HCT116 (cell line): Measurements from ENCODE around the gene CERS3. TPM values are rescaled to one million over a fixed set of nuclear protein-coding genes. Genes with fewer than 3 reads are reported as not detected.

Source experiments
- ATAC-seq: fragments of 200-7000 bp; cut with Tn5 transposase; 2 replicates; pipeline ENCODE4 v1.9.1; 2020; ENCODE audit warnings: mild to moderate bottlenecking, moderate library complexity
- BruUV-seq: library from RNA; stranded (reverse); fragments of 400-500 nt; replicated peaks from 2 replicates; lab custom pipeline; 2021; lab: Mats Ljungman, UMichigan
- CTCF ChIA-PET: fragments of 300-600 bp; sonication (Branson Sonifier 250); formaldehyde crosslinking; loops from one replicate; lab custom pipeline; 2021; ENCODE audit warnings: antibody characterized with exemption; lab: Charles Lee
- POLR2A ChIA-PET: fragments of 300-600, 350-600 bp; sonication (Branson Sonifier 250); formaldehyde crosslinking; loops from one replicate; lab custom pipeline; 2021; ENCODE audit warnings: antibody characterized with exemption; lab: Charles Lee
- RAD21 ChIA-PET, 2 experiments: fragments of 300-600 bp; sonication (Branson Sonifier 250); formaldehyde crosslinking; loops; one replicate each; lab custom pipeline; 2023; ENCODE audit warnings: low total read pairs in 2 of 2; ENCODE audit not compliant: uncharacterized antibody in 2 of 2, unreplicated experiment in 2 of 2, low non-redundant PET in 1 of 2; lab: Charles Lee
- DNase-seq: peaks from one replicate; pipeline ENCODE4 v3.0.0-alpha.2; 2010; ENCODE audit warnings: low read depth, low spot score
- H2AFZ ChIP-seq: fragments of 200-600 bp; shearing (Covaris generic), sonication (generic); 2 replicates; pipeline ENCODE4 v1.6.1; 2017; ENCODE audit warnings: low read depth, mixed run types, mixed read lengths, antibody characterized with exemption, low read length; ENCODE audit not compliant: poor library complexity, severe bottlenecking
- H3K27ac ChIP-seq: 2 replicates; pipeline ENCODE4 v1.5.1; 2012; ENCODE audit warnings: low read depth, low read length
- H3K27me3 ChIP-seq: fragments of 200-600 bp; sonication (generic); 2 replicates; pipeline ENCODE4 v1.6.1; 2016; ENCODE audit warnings: mixed run types, low read length, mixed read lengths; ENCODE audit not compliant: insufficient read depth
- H3K36me3 ChIP-seq, 2 experiments: fragments of 200-500 bp in 1 of 2; fragments of 200-600 bp in 1 of 2; sonication (Bioruptor generic) in 1 of 2; sonication (generic) in 1 of 2; 2 replicates each; pipeline versions ENCODE4 v1.5.1 to v1.6.1; 2014 to 2016; ENCODE audit warnings: low read length in 2 of 2, inconsistent platforms in 1 of 2, mixed read lengths in 1 of 2, mixed run types in 1 of 2; ENCODE audit not compliant: insufficient read depth in 2 of 2, control insufficient read depth in 1 of 2
- H3K4me1 ChIP-seq, 2 experiments: fragments of 200-600 bp in 1 of 2; sonication (generic) in 1 of 2; 2 replicates each; pipeline versions ENCODE4 v1.5.1 to v1.6.1; 2012 to 2017; ENCODE audit warnings: low read length in 2 of 2, inconsistent platforms in 1 of 2, mild to moderate bottlenecking in 1 of 2, mixed read lengths in 1 of 2, mixed run types in 1 of 2, moderate library complexity in 1 of 2; ENCODE audit not compliant: insufficient read depth in 2 of 2, control insufficient read depth in 1 of 2
- H3K4me2 ChIP-seq: fragments of 200-600 bp; sonication (generic); 2 replicates; pipeline ENCODE4 v1.6.1; 2017; ENCODE audit warnings: mixed run types, low read length, mixed read lengths
- H3K4me3 ChIP-seq, 2 experiments: fragments of 200-600 bp in 1 of 2; sonication (generic) in 1 of 2; replicated peaks in 1 of 2; 2 replicates each; pipeline ENCODE4 v1.5.1; 2011 to 2016; ENCODE audit warnings: low read length in 2 of 2, control low read depth in 1 of 2, low read depth in 1 of 2, mild to moderate bottlenecking in 1 of 2, mixed read lengths in 1 of 2, mixed run types in 1 of 2
- H3K79me2 ChIP-seq: fragments of 200-600 bp; sonication (generic); 2 replicates; pipeline ENCODE4 v1.6.1; 2017; ENCODE audit warnings: mild to moderate bottlenecking, mixed run types, low read length, moderate library complexity, mixed read lengths; ENCODE audit not compliant: insufficient read depth
- H3K9ac ChIP-seq: fragments of 200-600 bp; sonication (generic); 2 replicates; pipeline ENCODE4 v1.6.1; 2016; ENCODE audit warnings: low read length, mixed read lengths
- H3K9me2 ChIP-seq: fragments of 200-600 bp; sonication (generic), shearing (Covaris generic); 2 replicates; pipeline ENCODE4 v1.6.1; 2017; ENCODE audit warnings: mixed run types, mild to moderate bottlenecking, moderate library complexity; ENCODE audit not compliant: insufficient read depth
- H3K9me3 ChIP-seq, 2 experiments: fragments of 200-500 bp in 1 of 2; fragments of 200-600 bp in 1 of 2; sonication (Bioruptor generic) in 1 of 2; sonication (generic) in 1 of 2; 2 replicates each; pipeline ENCODE4 v1.6.1; 2014 to 2017; ENCODE audit warnings: low read length in 2 of 2, mixed read lengths in 2 of 2, inconsistent platforms in 1 of 2, low read depth in 1 of 2, mild to moderate bottlenecking in 1 of 2, mixed run types in 1 of 2, moderate library complexity in 1 of 2; ENCODE audit not compliant: control insufficient read depth in 1 of 2, insufficient read depth in 1 of 2
- H4K20me1 ChIP-seq: fragments of 200-600 bp; sonication (generic), shearing (Covaris generic); 2 replicates; pipeline ENCODE4 v1.6.1; 2017; ENCODE audit warnings: mixed run types, mild to moderate bottlenecking, moderate library complexity; ENCODE audit not compliant: insufficient read depth
- CBX3 ChIP-seq: IDR thresholded peaks from 2 replicates; pipeline ENCODE4 v1.6.1; 2012; ENCODE audit warnings: low read depth
- CEBPB ChIP-seq: IDR thresholded peaks from 2 replicates; pipeline ENCODE4 v1.6.1; 2012; ENCODE audit warnings: low read depth
- EGR1 ChIP-seq: IDR thresholded peaks from 2 replicates; pipeline ENCODE4 v1.6.1; 2012; ENCODE audit warnings: low read depth
- ELF1 ChIP-seq: IDR thresholded peaks from 2 replicates; pipeline ENCODE4 v1.6.1; 2012; ENCODE audit warnings: low read depth, borderline replicate concordance
- EZH2 ChIP-seq: fragments of 200-600 bp; sonication (generic); IDR thresholded peaks from 2 replicates; pipeline ENCODE4 v1.6.1; 2017; ENCODE audit warnings: antibody characterized with exemption, mixed run types
- EZH2phosphoT487 ChIP-seq: fragments of 200-600 bp; IDR thresholded peaks from 2 replicates; pipeline ENCODE4 v1.6.1; 2018; ENCODE audit warnings: antibody characterized with exemption, borderline replicate concordance
- FOSL1 ChIP-seq: IDR thresholded peaks from 2 replicates; pipeline ENCODE4 v1.6.1; 2012; ENCODE audit warnings: low read depth
- JUND ChIP-seq: IDR thresholded peaks from 2 replicates; pipeline ENCODE4 v1.6.1; 2012
- POLR2A ChIP-seq: IDR thresholded peaks from 2 replicates; pipeline ENCODE4 v1.7.0; 2011; ENCODE audit warnings: borderline replicate concordance; ENCODE audit not compliant: insufficient read depth, insufficient read length; ENCODE audit errors: extremely low read depth
- SIN3A ChIP-seq: IDR thresholded peaks from 2 replicates; pipeline ENCODE4 v1.6.1; 2012; ENCODE audit warnings: low read depth
- SRF ChIP-seq: IDR thresholded peaks from 2 replicates; pipeline ENCODE4 v1.6.1; 2012; ENCODE audit warnings: low read depth
- TCF7L2 ChIP-seq: IDR thresholded peaks from 2 replicates; pipeline ENCODE4 v1.7.0; 2011; ENCODE audit warnings: borderline replicate concordance, inconsistent platforms; ENCODE audit not compliant: insufficient read depth, insufficient read length; ENCODE audit errors: extremely low read depth
- YY1 ChIP-seq: IDR thresholded peaks from 2 replicates; pipeline ENCODE4 v1.6.1; 2011; ENCODE audit warnings: low read length, low read depth, moderate library complexity, mild to moderate bottlenecking; ENCODE audit not compliant: insufficient replicate concordance; ENCODE audit errors: extremely low read depth
- ZFX ChIP-seq: fragments of 450-650 bp; IDR thresholded peaks from 2 replicates; pipeline ENCODE4 v1.6.1; 2017
- ZNF274 ChIP-seq: fragments of 200-500 bp; sonication (Bioruptor generic); IDR thresholded peaks from 2 replicates; pipeline ENCODE4 v1.6.1; 2014; ENCODE audit warnings: mild to moderate bottlenecking, low read depth, low read length, inconsistent platforms
- intact Hi-C: fragments of 100-400 bp; cut with micrococcal nuclease; formaldehyde crosslinking; loops from 2 replicates; pipeline ENCODE4 v1.10.0; 2022
- total RNA-seq: library from RNA; stranded (reverse); gene quantifications from one replicate; pipeline ENCODE4 v1.2.1, GENCODE V29; 2021; ENCODE audit not compliant: unreplicated experiment
- TF ChIP-seq, protein P1 (sequence below): IDR thresholded peaks from 2 replicates; pipeline ENCODE4 v1.6.1; 2011; ENCODE audit warnings: mild to moderate bottlenecking, low read length, moderate library complexity; ENCODE audit not compliant: insufficient replicate concordance; ENCODE audit errors: extremely low read depth
- TF ChIP-seq, protein P2 (sequence below): IDR thresholded peaks from 2 replicates; pipeline ENCODE4 v1.6.1; 2012
- TF ChIP-seq, protein P3 (sequence below), 3 experiments: fragments of 200-600 bp in 1 of 3; sonication (generic) in 1 of 3; IDR thresholded peaks in 2 of 3; conservative IDR thresholded peaks in 1 of 3; 2 replicates each; pipeline ENCODE4 v1.5.1; 2012 to 2017; ENCODE audit warnings: low read depth in 2 of 3, low read length in 2 of 3, antibody characterized with exemption in 1 of 3, borderline replicate concordance in 1 of 3, control low read depth in 1 of 3, mild to moderate bottlenecking in 1 of 3, mixed read lengths in 1 of 3, mixed run types in 1 of 3, moderate library complexity in 1 of 3; ENCODE audit not compliant: insufficient read depth in 1 of 3

The CERS3 gene
- total RNA-seq, 1 experiment from 2014 or later = not detected

DNA sequence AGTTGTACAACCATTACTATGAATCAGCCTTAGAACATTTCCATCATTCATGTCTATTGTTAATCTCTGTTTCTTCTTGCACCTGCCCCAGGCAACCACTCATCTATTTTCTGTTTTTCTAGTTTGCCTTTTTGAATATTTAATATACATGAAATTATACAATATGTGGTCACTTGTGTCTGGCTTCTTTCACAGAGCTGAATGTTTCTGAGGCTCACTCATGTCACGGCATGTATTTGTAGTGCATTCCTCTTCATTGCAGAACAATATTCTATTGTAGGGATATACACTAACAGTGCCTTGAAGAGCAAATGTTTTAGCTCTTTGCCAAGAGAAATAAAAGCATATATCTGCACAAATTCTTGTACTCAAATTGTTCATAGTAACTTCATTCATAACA, 32.9 kb downstream of the CERS3 start:
- H3K27ac ChIP-seq = no peak overlapping the region
- RAD21 ChIA-PET = no interaction called here
- no TSS peak for BruUV-seq
- H3K4me3 ChIP-seq = no peak overlapping the region
- H3K9me2 ChIP-seq = no peaks in the 10 kb centered on the region
- no peaks in the 10 kb centered on the region for H3K79me2 ChIP-seq
- H3K27me3 ChIP-seq = peaks cover 28% of the 10 kb centered on the region
- POLR2A ChIA-PET = no interaction called here
- H3K36me3 ChIP-seq = no peaks in the 10 kb centered on the region
- TF ChIP-seq JUND = no peak
- TF ChIP-seq ZNF274 = no peak
- TF ChIP-seq CEBPB = no peak
- TF ChIP-seq, protein P1, sequence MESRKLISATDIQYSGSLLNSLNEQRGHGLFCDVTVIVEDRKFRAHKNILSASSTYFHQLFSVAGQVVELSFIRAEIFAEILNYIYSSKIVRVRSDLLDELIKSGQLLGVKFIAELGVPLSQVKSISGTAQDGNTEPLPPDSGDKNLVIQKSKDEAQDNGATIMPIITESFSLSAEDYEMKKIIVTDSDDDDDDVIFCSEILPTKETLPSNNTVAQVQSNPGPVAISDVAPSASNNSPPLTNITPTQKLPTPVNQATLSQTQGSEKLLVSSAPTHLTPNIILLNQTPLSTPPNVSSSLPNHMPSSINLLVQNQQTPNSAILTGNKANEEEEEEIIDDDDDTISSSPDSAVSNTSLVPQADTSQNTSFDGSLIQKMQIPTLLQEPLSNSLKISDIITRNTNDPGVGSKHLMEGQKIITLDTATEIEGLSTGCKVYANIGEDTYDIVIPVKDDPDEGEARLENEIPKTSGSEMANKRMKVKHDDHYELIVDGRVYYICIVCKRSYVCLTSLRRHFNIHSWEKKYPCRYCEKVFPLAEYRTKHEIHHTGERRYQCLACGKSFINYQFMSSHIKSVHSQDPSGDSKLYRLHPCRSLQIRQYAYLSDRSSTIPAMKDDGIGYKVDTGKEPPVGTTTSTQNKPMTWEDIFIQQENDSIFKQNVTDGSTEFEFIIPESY = no peak
- no peak for TF ChIP-seq ELF1
- TF ChIP-seq TCF7L2 = no peak
- TF ChIP-seq, protein P2, sequence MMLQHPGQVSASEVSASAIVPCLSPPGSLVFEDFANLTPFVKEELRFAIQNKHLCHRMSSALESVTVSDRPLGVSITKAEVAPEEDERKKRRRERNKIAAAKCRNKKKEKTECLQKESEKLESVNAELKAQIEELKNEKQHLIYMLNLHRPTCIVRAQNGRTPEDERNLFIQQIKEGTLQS = no peak
- no peak for TF ChIP-seq EZH2phosphoT487
- TF ChIP-seq SRF = no peak
- no peak for TF ChIP-seq FOSL1
- TF ChIP-seq, protein P3, sequence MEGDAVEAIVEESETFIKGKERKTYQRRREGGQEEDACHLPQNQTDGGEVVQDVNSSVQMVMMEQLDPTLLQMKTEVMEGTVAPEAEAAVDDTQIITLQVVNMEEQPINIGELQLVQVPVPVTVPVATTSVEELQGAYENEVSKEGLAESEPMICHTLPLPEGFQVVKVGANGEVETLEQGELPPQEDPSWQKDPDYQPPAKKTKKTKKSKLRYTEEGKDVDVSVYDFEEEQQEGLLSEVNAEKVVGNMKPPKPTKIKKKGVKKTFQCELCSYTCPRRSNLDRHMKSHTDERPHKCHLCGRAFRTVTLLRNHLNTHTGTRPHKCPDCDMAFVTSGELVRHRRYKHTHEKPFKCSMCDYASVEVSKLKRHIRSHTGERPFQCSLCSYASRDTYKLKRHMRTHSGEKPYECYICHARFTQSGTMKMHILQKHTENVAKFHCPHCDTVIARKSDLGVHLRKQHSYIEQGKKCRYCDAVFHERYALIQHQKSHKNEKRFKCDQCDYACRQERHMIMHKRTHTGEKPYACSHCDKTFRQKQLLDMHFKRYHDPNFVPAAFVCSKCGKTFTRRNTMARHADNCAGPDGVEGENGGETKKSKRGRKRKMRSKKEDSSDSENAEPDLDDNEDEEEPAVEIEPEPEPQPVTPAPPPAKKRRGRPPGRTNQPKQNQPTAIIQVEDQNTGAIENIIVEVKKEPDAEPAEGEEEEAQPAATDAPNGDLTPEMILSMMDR (IDR thresholded peaks at IDR 0.05 in 2 of 3, conservative IDR thresholded peaks at IDR 0.05 in 1 of 3; ENCODE audit: borderline replicate concordance in 1 of 3, insufficient read depth in 1 of 3, low read depth in 2 of 3, low read length in 2 of 3) = no peak
- no peak for TF ChIP-seq EGR1
- TF ChIP-seq SIN3A = no peak
- no peak for TF ChIP-seq YY1
- TF ChIP-seq POLR2A = no peak
- TF ChIP-seq ZFX = no peak
- no peak for TF ChIP-seq CBX3
- TF ChIP-seq EZH2 = no peak
- H3K4me1 ChIP-seq = no peaks in the 10 kb centered on the region
- no peak overlapping the region for H2AFZ ChIP-seq
- no peaks in the 10 kb centered on the region for H4K20me1 ChIP-seq
- no peak overlapping the region for H3K9ac ChIP-seq
- intact Hi-C loops = no loop called here
- CTCF ChIA-PET = no interaction called here
- H3K4me2 ChIP-seq = no peak overlapping the region
- H3K9me3 ChIP-seq = no peaks in the 10 kb centered on the region
- ATAC-seq = no peak
- DNase-seq = no peak
